Measurements from ENCODE around the gene GPATCH3. TPM values are rescaled to one million over a fixed set of nuclear protein-coding genes. Genes with fewer than 3 reads are reported as not detected.
A peak's percentile ranks its signal among the peaks of the same experiment; 100 is the strongest.

GPATCH3 gene
- total RNA-seq, 1 donor from 2014 or later = 23.4 TPM

GRCh38 chr1:26938004-26938658 is 37.9 kb upstream of the GPATCH3 start:
- Mint-ChIP-seq H3K36me3 (ENCODE audit: low read depth, unreplicated experiment) (peaks cover 17% of the 10 kb centered on the region), H3K9me3 (ENCODE audit: unreplicated experiment) (no peaks in the 10 kb centered on the region), H3K4me1 (ENCODE audit: unreplicated experiment) (no peaks in the 10 kb centered on the region), H3K27ac (ENCODE audit: unreplicated experiment) (no peak overlapping the region), H3K4me3 (ENCODE audit: unreplicated experiment) (no peak overlapping the region), H3K27me3 (ENCODE audit: unreplicated experiment) (peaks cover 1% of the 10 kb centered on the region)
- no peak for TF ChIP-seq CTCF (IDR thresholded peaks at IDR 0.05; ENCODE audit: unreplicated experiment)
- DNase-seq (ENCODE audit: low spot score) = no peak

GRCh38 chr1:26936823-26937222 is 36.6 kb upstream of the GPATCH3 start:
- no peak for DNase-seq (ENCODE audit: low spot score)
- H3K27ac Mint-ChIP-seq (ENCODE audit: unreplicated experiment) = no peak overlapping the region
- peaks cover 8% of the 10 kb centered on the region for H3K36me3 Mint-ChIP-seq (ENCODE audit: low read depth, unreplicated experiment)
- no peaks in the 10 kb centered on the region for H3K4me1 Mint-ChIP-seq (ENCODE audit: unreplicated experiment)
- TF ChIP-seq CTCF (IDR thresholded peaks at IDR 0.05; ENCODE audit: unreplicated experiment) = no peak
- peaks cover 1% of the 10 kb centered on the region for H3K27me3 Mint-ChIP-seq (ENCODE audit: unreplicated experiment)
- H3K4me3 Mint-ChIP-seq (ENCODE audit: unreplicated experiment) = no peak overlapping the region
- no peaks in the 10 kb centered on the region for H3K9me3 Mint-ChIP-seq (ENCODE audit: unreplicated experiment)

GRCh38 chr1:26932531-26932930 is 32.3 kb upstream of the GPATCH3 start:
- Mint-ChIP-seq H3K9me3 (ENCODE audit: unreplicated experiment) (no peaks in the 10 kb centered on the region), H3K4me3 (ENCODE audit: unreplicated experiment) (no peak overlapping the region), H3K36me3 (ENCODE audit: low read depth, unreplicated experiment) (peaks cover 17% of the 10 kb centered on the region), H3K27ac (ENCODE audit: unreplicated experiment) (no peak overlapping the region), H3K4me1 (ENCODE audit: unreplicated experiment) (no peaks in the 10 kb centered on the region), H3K27me3 (ENCODE audit: unreplicated experiment) (peaks cover 1% of the 10 kb centered on the region)
- TF ChIP-seq CTCF (IDR thresholded peaks at IDR 0.05; ENCODE audit: unreplicated experiment) = no peak
- no peak for DNase-seq (ENCODE audit: low spot score)

GRCh38 chr1:26923711-26924110 is 23.4 kb upstream of the GPATCH3 start:
- Mint-ChIP-seq H3K27ac (ENCODE audit: unreplicated experiment) (no peak overlapping the region), H3K27me3 (ENCODE audit: unreplicated experiment) (peaks cover 8% of the 10 kb centered on the region), H3K9me3 (ENCODE audit: unreplicated experiment) (no peaks in the 10 kb centered on the region), H3K4me3 (ENCODE audit: unreplicated experiment) (no peak overlapping the region), H3K4me1 (ENCODE audit: unreplicated experiment) (peaks cover 12% of the 10 kb centered on the region), H3K36me3 (ENCODE audit: low read depth, unreplicated experiment) (peaks cover 22% of the 10 kb centered on the region)
- DNase-seq (ENCODE audit: low spot score) = no peak
- TF ChIP-seq CTCF (IDR thresholded peaks at IDR 0.05; ENCODE audit: unreplicated experiment) = no peak

- Mint-ChIP-seq H3K27me3 (ENCODE audit: unreplicated experiment) (peaks cover 8% of the 10 kb centered on the region), H3K27ac (ENCODE audit: unreplicated experiment) (peak overlapping the region; percentile 67), H3K4me1 (ENCODE audit: unreplicated experiment) (peaks cover 12% of the 10 kb centered on the region), H3K4me3 (ENCODE audit: unreplicated experiment) (peak overlapping the region; percentile 94), H3K9me3 (ENCODE audit: unreplicated experiment) (no peaks in the 10 kb centered on the region), H3K36me3 (ENCODE audit: low read depth, unreplicated experiment) (peaks cover 14% of the 10 kb centered on the region)
- no peak for TF ChIP-seq CTCF (IDR thresholded peaks at IDR 0.05; ENCODE audit: unreplicated experiment)
- DNase-seq (ENCODE audit: low spot score) = no peak
Observed at GRCh38 chr1:26922901-26923300, 22.6 kb upstream of the GPATCH3 start.
